B cell (primary cell): Measurements from ENCODE around the gene NRAP. TPM values are rescaled to one million over a fixed set of nuclear protein-coding genes. Genes with fewer than 3 reads are reported as not detected.

Experiments
- ATAC-seq: fragments of 200-7000 bp; cut with Tn5 transposase; one replicate; pipeline ENCODE4 v1.10.0; 2021; ENCODE audit warnings: low read depth, mild to moderate bottlenecking, moderate number of reproducible peaks, moderate library complexity
- CTCF ChIA-PET: fragments of 350-600 bp; sonication (Branson Sonifier 250); formaldehyde crosslinking; loops from one replicate; lab custom pipeline; 2021; ENCODE audit warnings: antibody characterized with exemption, inconsistent platforms; lab: Charles Lee
- POLR2A ChIA-PET: fragments of 350-600 bp; sonication (Branson Sonifier 250); formaldehyde crosslinking; loops from one replicate; lab custom pipeline; 2021; ENCODE audit warnings: antibody characterized with exemption; lab: Charles Lee
- DNase-seq: peaks from one replicate; pipeline ENCODE4 v3.0.0; 2013
- H2AFZ ChIP-seq: 2 replicates; pipeline ENCODE4 v1.6.1; 2012; ENCODE audit warnings: mild to moderate bottlenecking, low read depth, low read length; ENCODE audit not compliant: insufficient read depth, poor library complexity, severe bottlenecking
- H3K27ac ChIP-seq, 2 donors: 1 replicate in 1 of 2; 2 replicates in 1 of 2; pipeline ENCODE4 v1.5.1; 2012 to 2013; ENCODE audit warnings: low read length in 2 of 2, mild to moderate bottlenecking in 2 of 2, moderate library complexity in 1 of 2
- H3K27me3 ChIP-seq, 4 experiments: fragments of 200-600 bp in 1 of 4; sonication (generic) in 1 of 4; replicated peaks in 1 of 4; 1 replicate in 2 of 4; 2 replicates in 2 of 4; pipeline versions ENCODE4 v1.6.1 to v1.7.0; 2013 to 2016; ENCODE audit warnings: low read length in 3 of 4, mild to moderate bottlenecking in 2 of 4, mixed read lengths in 1 of 4, moderate library complexity in 1 of 4; ENCODE audit not compliant: insufficient read depth in 4 of 4, control insufficient read depth in 3 of 4; ENCODE audit errors: control extremely low read depth in 1 of 4
- H3K36me3 ChIP-seq, 2 experiments: replicated peaks in 1 of 2; 1 replicate in 1 of 2; 2 replicates in 1 of 2; pipeline versions ENCODE4 v1.6.1 to v1.7.1; 2013; ENCODE audit warnings: low read length in 1 of 2; ENCODE audit not compliant: insufficient read depth in 2 of 2, control insufficient read depth in 1 of 2; ENCODE audit errors: control extremely low read depth in 1 of 2, extremely low read depth in 1 of 2
- H3K4me1 ChIP-seq, 2 donors: fragments of 200-600 bp in 1 of 2; sonication (generic) in 1 of 2; 1 replicate in 1 of 2; 2 replicates in 1 of 2; pipeline versions ENCODE4 v1.5.1 to v1.6.1; 2013 to 2017; ENCODE audit warnings: low read length in 2 of 2; ENCODE audit not compliant: control insufficient read depth in 2 of 2, insufficient read depth in 2 of 2
- H3K4me2 ChIP-seq: replicated peaks from 2 replicates; pipeline ENCODE3; 2012; ENCODE audit warnings: mild to moderate bottlenecking, low read depth, low read length; ENCODE audit not compliant: poor library complexity, severe bottlenecking
- H3K4me3 ChIP-seq, 5 experiments: fragments of 200-600 bp in 1 of 5; sonication (generic) in 1 of 5; 1 replicate in 3 of 5; 2 replicates in 2 of 5; pipeline versions ENCODE4 v1.5.1 to v1.7.0; 2011 to 2016; ENCODE audit warnings: low read length in 4 of 5, mild to moderate bottlenecking in 4 of 5, low read depth in 2 of 5, control low read depth in 1 of 5, moderate library complexity in 1 of 5; ENCODE audit not compliant: insufficient read depth in 1 of 5; ENCODE audit errors: control extremely low read depth in 1 of 5, extremely low read depth in 1 of 5
- H3K79me2 ChIP-seq: fragments of 200-600 bp; sonication (generic); one replicate; pipeline ENCODE4 v1.6.0; 2016; ENCODE audit warnings: low read length; ENCODE audit not compliant: control insufficient read depth, insufficient read depth
- H3K9ac ChIP-seq: fragments of 200-600 bp; sonication (generic); 2 replicates; pipeline ENCODE4 v1.6.1; 2017; ENCODE audit warnings: mild to moderate bottlenecking, low read length, moderate library complexity
- H3K9me3 ChIP-seq, 3 donors: one replicate each; pipeline versions ENCODE4 v1.6.1 to v1.7.1; 2013; ENCODE audit warnings: low read length in 2 of 3; ENCODE audit not compliant: control insufficient read depth in 2 of 3, insufficient read depth in 1 of 3; ENCODE audit errors: control extremely low read depth in 1 of 3
- H4K20me1 ChIP-seq: 2 replicates; pipeline ENCODE4 v1.6.0; 2012; ENCODE audit warnings: mild to moderate bottlenecking, low read length; ENCODE audit not compliant: insufficient read depth, control insufficient read depth, poor library complexity, severe bottlenecking
- H3K27ac Mint-ChIP-seq: one replicate; pipeline ENCODE4 v1.8.0; 2021; ENCODE audit warnings: mixed read lengths
- H3K27me3 Mint-ChIP-seq: one replicate; pipeline ENCODE4 v1.8.0; 2021; ENCODE audit warnings: mixed read lengths
- H3K4me1 Mint-ChIP-seq: one replicate; pipeline ENCODE4 v1.8.0; 2021; ENCODE audit warnings: mixed read lengths
- H3K4me3 Mint-ChIP-seq: one replicate; pipeline ENCODE4 v1.8.0; 2021; ENCODE audit warnings: mixed read lengths
- H3K9me3 Mint-ChIP-seq: one replicate; pipeline ENCODE4 v1.8.0; 2022; ENCODE audit warnings: mixed read lengths; ENCODE audit not compliant: insufficient read depth
- CTCF ChIP-seq: fragments of 200-600 bp; IDR thresholded peaks from one replicate; pipeline ENCODE4 v1.8.0; 2022; ENCODE audit warnings: antibody characterized with exemption, mild to moderate bottlenecking
- EZH2 ChIP-seq: IDR thresholded peaks from 2 replicates; pipeline ENCODE4 v1.6.1; 2012; ENCODE audit warnings: borderline replicate concordance, low read depth, mild to moderate bottlenecking, moderate library complexity, low read length; ENCODE audit not compliant: insufficient read depth, poor library complexity, severe bottlenecking
- WGBS: methylation state at CpG from one replicate; pipeline ENCODE4 v1.1.5; 2013; ENCODE audit warnings: missing lambda C conversion rate; ENCODE audit not compliant: insufficient coverage; 5-methylcytosine and 5-hydroxymethylcytosine counted together
- intact Hi-C: fragments of 100-400 bp; cut with micrococcal nuclease; formaldehyde crosslinking; loops from one replicate; pipeline ENCODE4 v1.10.0; 2022
- polyA plus RNA-seq: library from polyadenylated mRNA; depleted of rRNA; stranded (reverse); fragments of >200 nt; gene quantifications from 2 replicates; pipeline ENCODE4 v1.2.3, GENCODE V29; 2012
- total RNA-seq, 2 donors: library from RNA; stranded (reverse); fragments of 120-200 nt in 1 of 2; gene quantifications; 1 replicate in 1 of 2; 2 replicates in 1 of 2; pipeline versions ENCODE4 v1.2.3 to v1.2.4, GENCODE V29; 2013 to 2022

The NRAP gene
- total and polyA plus RNA-seq, 2 donors (not counting 1 experiment from before 2014, with no cell fraction given), result not detected

- no peak overlapping the region for H2AFZ ChIP-seq
- POLR2A ChIA-PET, result no interaction called here
- intact Hi-C loops, result no loop called here
- no peaks in the 10 kb centered on the region for H3K4me1 Mint-ChIP-seq
- no peak overlapping the region for H3K9ac ChIP-seq
- no peak for ATAC-seq
- H3K79me2 ChIP-seq, result no peaks in the 10 kb centered on the region
- H3K4me3 Mint-ChIP-seq, result no peak overlapping the region
- peaks cover 31% of the 10 kb centered on the region for H3K27me3 Mint-ChIP-seq
- no peaks in the 10 kb centered on the region for H3K36me3 ChIP-seq
- DNase-seq, result no peak
- no peak for TF ChIP-seq EZH2
- no peak for TF ChIP-seq CTCF
- H3K9me3 Mint-ChIP-seq, result no peaks in the 10 kb centered on the region
- no peak overlapping the region for H3K27ac ChIP-seq
- no peaks in the 10 kb centered on the region for H3K27me3 ChIP-seq
- no peaks in the 10 kb centered on the region for H3K9me3 ChIP-seq
- H3K4me2 ChIP-seq, result no peak overlapping the region
- no peaks in the 10 kb centered on the region for H4K20me1 ChIP-seq
- H3K4me3 ChIP-seq, result no peak overlapping the region
- WGBS, result no CpG with 5 or more reads among the region's 4 CpGs
- CTCF ChIA-PET, result no interaction called here
- H3K4me1 ChIP-seq, result no peaks in the 10 kb centered on the region
- no peak overlapping the region for H3K27ac Mint-ChIP-seq
These were observed 22.1 kb downstream of the NRAP start for GRCh38 chr10:113641702-113642101.

GRCh38 chr10:113639966-113640365 lies 23.9 kb downstream of the NRAP start:
- DNase-seq, result no peak
- no peak for ATAC-seq

More at GRCh38 chr10:113639966-113640365, 23.9 kb downstream of the NRAP start:
- H3K4me3 Mint-ChIP-seq, result no peak overlapping the region
- H3K27ac ChIP-seq, result no peak overlapping the region
- no peaks in the 10 kb centered on the region for H3K4me1 ChIP-seq
- ChIA-PET POLR2A (no interaction called here), CTCF (no interaction called here)
- H2AFZ ChIP-seq, result no peak overlapping the region
- H3K4me2 ChIP-seq, result no peak overlapping the region
- TF ChIP-seq CTCF, result no peak
- TF ChIP-seq EZH2, result no peak
- H3K4me3 ChIP-seq, result no peak overlapping the region
- no CpG with 5 or more reads among the region's 3 CpGs for WGBS
- no peaks in the 10 kb centered on the region for H3K79me2 ChIP-seq
- H3K27me3 Mint-ChIP-seq, result peaks cover 40% of the 10 kb centered on the region
- no peaks in the 10 kb centered on the region for H3K9me3 ChIP-seq
- no peak overlapping the region for H3K27ac Mint-ChIP-seq
- H3K4me1 Mint-ChIP-seq, result no peaks in the 10 kb centered on the region
- H3K27me3 ChIP-seq, result peaks cover 0 to 7% (median 0%) of the 10 kb centered on the region in 4 experiments
- no peak overlapping the region for H3K9ac ChIP-seq
- H3K9me3 Mint-ChIP-seq, result no peaks in the 10 kb centered on the region
- intact Hi-C loops, result no loop called here
- no peaks in the 10 kb centered on the region for H4K20me1 ChIP-seq
- no peaks in the 10 kb centered on the region for H3K36me3 ChIP-seq
